Activated T-cell treated with anti-CD3 and anti-CD28 coated beads, Interleukin-2, amount 50 U/mL, for 1 hour (primary cell): Measurements from ENCODE around the gene RASGRP3.
A peak's percentile ranks its signal among the peaks of the same experiment; 100 is the strongest.
"Not testable (repeated sequence)": the region's sequence is repeated elsewhere in the genome, so short reads cannot be mapped to it uniquely, and the experiment has no call there.

Experiments
- DNase-seq: peaks from one replicate; pipeline ENCODE4 v3.0.0-alpha.2; 2020

Gene RASGRP3

DNA sequence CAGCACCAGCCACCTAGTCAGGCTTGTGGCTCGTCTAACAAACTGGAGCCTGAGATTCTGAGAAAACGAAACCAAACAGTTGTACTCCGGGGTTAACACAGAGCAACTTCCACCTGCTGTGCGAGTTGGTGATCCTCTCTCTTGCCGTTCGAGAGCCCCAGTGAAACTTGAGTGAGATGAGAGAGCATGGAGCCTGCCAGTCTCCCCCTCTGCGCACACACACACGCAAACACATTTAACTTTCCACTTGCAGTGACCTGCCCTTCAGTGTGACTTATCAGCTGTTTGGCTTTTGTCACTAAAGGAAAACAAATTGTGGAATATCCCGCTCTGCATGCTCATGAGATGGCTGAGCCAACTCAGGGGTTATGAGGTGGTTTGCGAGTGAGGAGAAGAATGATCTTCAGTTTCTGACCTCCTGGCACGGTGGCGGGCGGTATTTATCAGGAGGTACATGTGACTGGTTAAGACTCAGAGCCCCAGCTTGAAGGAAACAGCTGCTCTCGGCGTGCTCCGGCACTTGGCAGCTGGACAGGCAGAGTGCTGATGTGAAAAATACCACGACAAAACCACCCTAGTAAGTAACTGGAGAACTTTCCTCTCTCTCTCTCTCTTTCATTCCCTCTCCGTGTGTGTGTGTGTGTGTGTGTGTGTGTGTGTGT, at the start of gene RASGRP3:
RASGRP3 (plus strand) TSS at position 519 of the 662 bp plus-strand sequence. CDS start 38,488 bp downstream, outside the sequence.
- DNase-seq = peak; percentile 68

DNA sequence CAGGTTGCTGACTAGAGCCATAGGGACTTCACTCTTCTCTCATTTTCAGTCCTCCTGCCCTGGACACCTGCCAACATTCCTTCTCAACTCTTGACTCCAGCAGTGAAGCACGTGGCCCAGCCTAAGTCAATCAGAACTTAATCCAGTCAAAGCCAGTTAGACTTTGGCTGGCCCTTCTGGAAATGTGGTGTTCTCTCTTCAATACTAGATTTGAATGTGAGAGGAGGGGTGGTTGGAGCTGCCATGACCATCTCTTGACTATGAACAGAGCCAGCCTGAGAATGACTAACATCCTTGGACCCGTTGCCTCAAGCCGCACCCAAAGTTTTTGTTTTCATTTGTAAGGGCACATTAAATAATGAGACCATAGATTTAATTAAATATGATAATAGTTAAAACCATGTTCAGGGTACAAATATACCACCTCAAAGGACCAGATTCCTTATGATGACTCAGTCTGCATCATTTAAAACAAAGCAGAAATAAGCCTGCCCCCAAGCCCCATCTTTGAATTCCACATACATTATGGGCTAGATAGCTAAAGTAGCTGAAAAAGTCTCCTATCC, 49.7 kb upstream of the RASGRP3 start:
- no peak for DNase-seq

DNA sequence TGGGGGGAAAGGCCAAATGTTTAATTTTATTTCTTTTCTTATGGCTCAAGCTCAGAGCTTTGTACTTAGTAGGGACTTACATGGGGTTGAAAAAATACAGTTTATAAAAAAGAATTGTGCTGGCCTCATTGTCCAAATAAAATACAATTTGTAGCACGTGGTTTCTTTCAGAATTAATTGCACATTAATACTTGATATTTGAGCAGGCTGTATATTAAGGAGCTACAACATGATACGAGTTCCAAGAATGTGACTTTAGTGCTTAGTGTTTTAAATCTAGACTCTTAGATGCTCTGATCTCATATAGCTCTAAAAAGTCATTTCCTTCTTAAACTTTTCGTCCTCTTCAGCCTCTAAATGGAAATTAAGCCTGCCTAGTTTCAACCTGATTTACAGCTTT, 46.4 kb upstream of the RASGRP3 start:
- DNase-seq = no peak

GRCh38 chr2:33430856-33431255, 45.6 kb upstream of the RASGRP3 start:
- no peak for DNase-seq

GRCh38 chr2:33432871-33433270, 43.6 kb upstream of the RASGRP3 start:
- no peak for DNase-seq

DNA sequence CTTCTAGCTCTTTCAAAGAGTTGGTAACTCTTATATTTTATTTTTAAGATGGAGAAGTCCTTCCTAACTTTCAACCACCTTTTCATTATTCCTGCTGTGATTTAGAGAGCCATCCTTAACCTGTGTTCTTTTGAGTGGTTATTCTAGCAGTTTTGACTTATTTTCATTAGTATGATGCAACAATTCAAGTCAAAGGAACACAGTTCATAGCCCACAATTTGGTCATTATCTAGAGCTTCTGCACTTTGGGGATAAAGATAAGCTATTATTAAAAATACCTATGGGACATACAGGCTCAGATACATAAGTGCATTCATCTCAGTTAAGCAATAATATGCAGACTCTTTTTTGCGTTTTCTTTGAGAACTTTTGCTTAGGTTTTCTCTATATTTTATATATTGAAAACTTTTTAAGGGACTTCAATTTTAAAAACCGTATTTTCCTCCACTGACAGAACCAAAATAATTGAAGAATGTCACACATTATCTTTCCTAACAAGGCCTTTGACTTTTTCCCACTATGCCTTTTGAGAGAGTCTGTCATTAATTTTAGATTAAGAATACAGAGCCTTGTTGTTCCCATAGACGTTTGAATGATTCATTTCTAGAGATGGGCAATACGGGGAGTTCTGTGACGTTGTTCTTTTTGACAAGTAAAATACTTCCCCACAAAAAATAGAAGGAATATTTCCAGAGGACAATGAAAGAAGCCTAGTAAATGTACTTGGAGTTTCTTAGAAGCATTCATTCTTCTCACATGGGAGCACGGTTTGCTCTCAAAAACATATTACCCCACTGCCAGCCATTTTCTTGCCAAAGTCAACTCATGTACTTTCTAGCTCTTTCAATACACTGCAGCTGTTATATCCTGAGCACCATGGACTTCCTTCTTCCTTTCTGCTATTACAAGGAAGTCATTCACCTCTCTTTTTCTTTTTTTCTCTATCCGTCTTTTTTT, 42.9 kb upstream of the RASGRP3 start:
- DNase-seq = no peak

DNA sequence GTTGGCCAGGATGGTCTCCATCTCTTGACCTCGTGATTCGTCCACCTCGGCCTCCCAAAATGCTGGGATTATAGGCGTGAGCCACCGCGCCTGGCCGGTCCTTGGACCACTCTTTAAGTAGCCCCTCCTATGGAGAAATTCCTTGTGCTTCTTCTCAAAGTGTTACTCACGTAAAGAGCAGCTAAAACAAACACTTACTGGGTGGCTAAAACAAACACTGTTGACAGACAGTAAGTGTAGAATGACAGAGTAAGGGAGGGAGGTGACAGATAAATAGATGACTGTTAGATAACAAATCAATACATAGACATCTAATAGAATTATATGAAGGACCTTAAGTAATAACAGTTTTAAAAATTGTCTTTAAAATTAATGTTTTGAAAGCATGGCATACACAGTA, 40.9 kb upstream of the RASGRP3 start:
- DNase-seq = no peak

DNA sequence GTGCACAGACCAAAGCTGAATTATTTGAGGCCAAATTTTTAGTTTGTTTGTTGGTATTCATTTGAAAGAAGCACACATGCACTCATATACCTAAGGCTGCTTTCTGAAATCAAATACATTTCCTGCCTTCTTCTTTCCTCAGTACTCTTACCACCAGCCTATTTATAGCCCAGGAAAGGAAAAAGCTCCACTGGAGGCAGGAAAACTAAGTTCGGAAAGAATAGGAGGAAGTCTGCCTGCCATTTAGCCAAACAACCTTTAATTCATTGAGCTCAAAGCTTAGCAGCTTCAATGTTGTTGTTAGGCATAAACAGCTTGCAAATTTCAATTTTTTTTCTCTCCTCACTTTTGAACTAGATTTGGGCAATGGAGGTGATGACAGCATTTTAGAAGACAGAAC, 40.4 kb upstream of the RASGRP3 start:
- no peak for DNase-seq

DNA sequence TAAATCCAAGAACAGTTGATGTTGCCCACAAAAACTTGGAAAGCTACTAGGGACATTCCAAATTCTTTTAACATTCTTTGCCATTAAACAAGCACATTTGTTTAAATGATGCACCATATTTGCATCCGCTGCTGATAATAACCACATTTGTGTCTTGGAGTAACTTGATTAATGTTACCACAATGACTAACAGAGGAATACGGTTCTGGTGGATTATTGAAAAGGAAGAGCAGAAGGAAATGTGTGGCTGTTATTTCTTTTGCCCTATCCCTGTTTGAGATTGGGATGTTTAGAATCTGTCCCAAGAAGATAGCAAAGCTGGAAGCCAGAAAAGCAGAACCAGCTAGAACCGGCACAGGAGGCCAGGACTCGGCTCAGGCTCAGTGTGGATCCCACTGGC, 39.2 kb upstream of the RASGRP3 start:
- DNase-seq = no peak

GRCh38 chr2:33437815-33438214, 38.6 kb upstream of the RASGRP3 start:
- DNase-seq = no peak

DNA sequence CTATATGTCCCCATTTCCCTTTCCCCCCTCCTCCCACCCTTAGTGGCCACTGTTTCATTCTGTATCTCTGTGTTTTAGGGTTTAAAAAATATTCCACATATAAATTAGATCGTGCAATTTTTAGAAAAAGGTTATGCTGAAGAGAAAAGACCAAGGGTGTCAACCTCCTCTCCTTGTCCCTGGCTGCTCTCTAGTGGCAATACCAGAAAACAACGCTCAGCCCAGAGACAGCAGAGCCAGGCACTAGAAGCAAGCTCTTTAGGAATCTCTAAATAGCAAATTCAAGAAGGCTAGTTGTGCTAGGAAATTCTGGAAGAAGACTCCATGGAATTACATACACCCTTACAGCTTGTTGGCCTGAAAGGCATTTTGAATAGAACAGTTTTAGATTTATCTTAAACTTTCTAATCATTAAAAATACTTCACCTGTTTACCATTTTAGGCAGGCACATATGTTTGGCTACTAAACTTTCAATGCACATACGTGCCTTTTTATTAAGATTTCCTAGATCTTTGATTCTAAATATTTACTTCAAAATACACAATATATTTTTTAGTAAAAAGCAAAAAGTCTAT, 35.1 kb upstream of the RASGRP3 start:
- DNase-seq = peak; percentile 46

GRCh38 chr2:33442052-33442451, 34.4 kb upstream of the RASGRP3 start:
- DNase-seq = not testable (repeated sequence)

DNA sequence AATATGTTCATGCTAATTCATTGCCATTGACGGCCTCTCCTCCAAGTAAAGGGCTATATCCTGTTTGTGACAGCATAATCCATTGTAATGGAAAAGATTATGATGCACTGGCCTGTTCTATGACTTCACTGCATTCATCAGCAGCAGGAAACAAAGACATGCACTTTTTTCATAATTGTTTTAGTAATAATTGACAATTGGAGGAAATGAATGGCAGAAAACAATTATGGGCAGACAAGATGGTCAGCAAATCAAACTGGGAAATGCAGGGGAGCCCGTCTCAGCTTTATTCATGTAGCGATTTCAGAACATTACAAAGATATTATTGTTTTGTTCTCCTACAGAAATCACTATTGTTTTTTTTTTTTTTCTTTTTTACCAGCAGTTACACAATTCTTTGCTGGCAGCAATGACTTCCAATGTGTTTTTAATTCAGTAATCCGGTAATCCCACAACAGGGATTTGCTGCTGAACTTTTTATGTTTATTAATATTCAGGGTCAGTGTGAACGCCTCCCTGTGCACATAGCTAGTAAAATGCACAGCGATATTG, 33.8 kb upstream of the RASGRP3 start:
- no peak for DNase-seq

GRCh38 chr2:33443274-33443829, 33.1 kb upstream of the RASGRP3 start:
- no peak for DNase-seq

GRCh38 chr2:33444967-33445366, 31.5 kb upstream of the RASGRP3 start:
- no peak for DNase-seq

GRCh38 chr2:33448220-33448899, 28.1 kb upstream of the RASGRP3 start:
- DNase-seq = no peak

- DNase-seq = no peak
These were observed 25.2 kb upstream of the RASGRP3 start for GRCh38 chr2:33451214-33451613.

GRCh38 chr2:33451825-33452224, 24.6 kb upstream of the RASGRP3 start:
- no peak for DNase-seq

- DNase-seq = no peak
These were observed 23.9 kb upstream of the RASGRP3 start for GRCh38 chr2:33452545-33452944.

DNA sequence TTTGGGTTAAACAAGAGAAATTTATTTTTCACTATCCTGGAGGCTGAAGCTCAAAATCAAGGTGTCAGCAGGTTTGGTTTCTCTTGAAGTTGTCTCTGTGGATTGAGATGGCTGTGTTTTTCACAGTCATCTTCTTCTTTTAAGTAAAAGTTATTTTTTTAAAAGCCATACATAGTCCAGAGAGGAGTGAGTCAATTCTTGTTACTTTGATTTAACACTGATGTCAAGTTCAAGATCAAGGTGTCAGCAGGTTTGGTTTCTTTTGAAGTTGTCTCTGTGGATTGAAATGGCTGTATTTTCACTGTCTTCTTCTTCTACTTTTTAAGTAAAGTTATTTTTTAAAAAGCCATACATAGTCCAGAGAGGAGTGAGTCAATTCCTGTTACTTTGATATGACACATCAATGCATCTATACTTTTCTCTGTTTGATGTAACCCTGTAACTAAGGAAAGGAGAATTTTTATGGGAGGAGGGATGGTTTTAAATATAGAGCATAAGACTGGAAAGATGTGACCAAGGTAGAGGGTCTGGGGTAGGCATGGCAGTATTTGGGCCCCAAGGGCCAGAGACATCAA, 22.5 kb upstream of the RASGRP3 start:
- no peak for DNase-seq

DNA sequence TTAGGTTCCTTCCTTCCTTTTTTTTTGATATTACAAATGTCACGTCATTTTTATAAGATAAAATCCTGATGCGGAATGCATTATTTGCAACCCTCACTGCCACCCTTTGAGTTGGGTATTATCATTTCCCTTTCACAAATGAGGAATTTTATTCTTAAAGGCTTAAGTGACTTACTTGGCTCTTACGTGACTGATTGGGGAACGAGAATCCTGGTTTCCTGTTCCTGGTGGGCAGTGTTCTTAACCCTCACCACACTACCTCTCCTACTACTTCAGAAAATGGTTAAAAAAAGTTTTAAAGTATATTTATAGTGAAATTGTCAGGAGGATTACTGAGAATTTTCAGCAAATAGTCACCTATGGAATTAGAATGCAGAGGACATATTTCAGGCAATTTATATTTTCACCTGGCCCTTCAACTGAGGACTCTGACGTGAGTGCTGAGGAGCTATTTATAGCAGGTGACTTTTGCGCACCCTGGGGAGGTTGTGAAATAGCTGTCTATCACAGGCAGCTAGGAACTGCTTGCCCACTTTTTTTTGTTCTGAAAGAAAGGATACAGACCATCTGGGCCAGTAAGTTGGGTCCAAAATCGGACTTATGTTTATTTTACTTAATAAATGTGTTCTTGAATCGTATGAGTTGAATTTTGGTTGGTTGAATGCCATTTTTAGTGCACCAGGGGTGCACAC, 18.7 kb upstream of the RASGRP3 start:
- no peak for DNase-seq
